HUES6 (cell line): ENCODE measurements around the gene TMEM169.

ENCODE experiments used
- H3K27ac ChIP-seq: 2 replicates; pipeline ENCODE4 v1.7.0; 2013; ENCODE audit warnings: low read depth, mild to moderate bottlenecking, low read length, inconsistent platforms
- H3K27me3 ChIP-seq: 2 replicates; pipeline ENCODE4 v1.6.1; 2013; ENCODE audit warnings: low read length; ENCODE audit not compliant: control insufficient read depth, insufficient read depth
- H3K36me3 ChIP-seq: 2 replicates; pipeline ENCODE4 v1.6.1; 2013; ENCODE audit warnings: low read length; ENCODE audit not compliant: control insufficient read depth, insufficient read depth
- H3K4me1 ChIP-seq: 2 replicates; pipeline ENCODE4 v1.6.1; 2013; ENCODE audit warnings: low read length; ENCODE audit not compliant: control insufficient read depth, insufficient read depth
- H3K4me3 ChIP-seq: 2 replicates; pipeline ENCODE4 v1.5.1; 2013; ENCODE audit warnings: low read depth, low read length
- H3K9ac ChIP-seq: one replicate; pipeline ENCODE4 v1.6.1; 2013; ENCODE audit warnings: mild to moderate bottlenecking, low read length
- H3K9me3 ChIP-seq: 2 replicates; pipeline ENCODE4 v1.6.1; 2013; ENCODE audit warnings: low read depth, low read length; ENCODE audit not compliant: control insufficient read depth, insufficient read depth

The TMEM169 gene

DNA sequence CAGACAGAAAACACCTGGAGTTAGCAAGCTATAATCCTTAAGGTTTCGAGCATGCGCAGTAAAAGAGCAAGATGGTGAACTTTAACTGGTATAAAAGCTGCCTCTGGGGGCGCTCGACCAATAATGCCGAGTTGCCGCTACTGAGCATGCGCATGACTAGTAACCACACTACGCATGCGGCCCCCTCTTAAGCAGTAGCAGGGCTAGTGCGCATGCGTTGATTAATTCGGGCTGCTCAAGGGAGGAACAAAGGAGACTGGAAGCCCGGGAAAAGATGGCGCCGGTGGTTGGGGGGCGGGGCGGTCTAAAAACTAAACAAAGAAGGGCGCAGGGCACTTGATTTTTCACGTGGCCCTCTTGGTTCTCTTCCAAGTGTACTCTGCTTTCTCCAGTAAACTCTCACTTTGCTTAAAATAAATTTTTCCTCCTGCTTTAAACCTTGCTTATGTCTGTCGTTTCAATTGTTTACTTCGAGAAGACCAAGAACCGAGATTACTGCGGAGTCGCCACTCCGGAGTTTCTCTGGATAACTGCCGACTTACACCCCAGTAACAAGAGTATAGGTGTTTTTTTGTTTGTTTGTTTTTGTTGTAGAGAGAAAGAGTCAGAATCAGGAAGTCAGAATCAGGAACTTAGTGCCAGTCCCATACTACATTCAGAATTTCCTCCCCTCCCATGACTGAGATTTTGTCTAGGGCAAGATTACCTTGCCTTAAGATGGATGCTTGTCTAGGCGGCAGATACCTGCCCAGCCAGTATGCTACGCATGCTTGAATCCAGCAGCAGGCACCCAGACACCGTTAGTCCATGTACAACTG, 33.2 kb downstream of the TMEM169 start:
- H3K27me3 ChIP-seq: no peaks in the 10 kb centered on the region
- peak overlapping the region; percentile 98 for H3K9ac ChIP-seq
- peak overlapping the region; percentile 63 for H3K4me3 ChIP-seq
- H3K4me1 ChIP-seq: peaks cover 21% of the 10 kb centered on the region
- H3K27ac ChIP-seq: peak overlapping the region; percentile 100
- H3K9me3 ChIP-seq: no peaks in the 10 kb centered on the region
- H3K36me3 ChIP-seq: peaks cover 93% of the 10 kb centered on the region

DNA sequence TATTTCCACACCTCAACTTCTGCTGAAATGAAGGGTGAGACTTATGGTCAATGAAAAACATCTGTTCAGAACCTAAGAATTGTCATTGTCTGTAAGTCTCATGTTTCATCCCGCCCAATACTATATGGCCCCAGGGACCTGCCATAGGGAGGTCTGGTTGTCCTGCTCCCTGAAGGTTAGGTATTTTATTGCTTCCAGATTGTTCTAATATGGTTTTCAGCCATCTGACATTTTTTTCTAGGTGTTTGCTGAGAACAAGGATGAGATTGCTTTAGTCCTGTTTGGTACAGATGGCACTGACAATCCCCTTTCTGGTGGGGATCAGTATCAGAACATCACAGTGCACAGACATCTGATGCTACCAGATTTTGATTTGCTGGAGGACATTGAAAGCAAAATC, 34.7 kb downstream of the TMEM169 start:
- peaks cover 96% of the 10 kb centered on the region for H3K36me3 ChIP-seq
- no peak overlapping the region for H3K27ac ChIP-seq
- no peak overlapping the region for H3K4me3 ChIP-seq

DNA sequence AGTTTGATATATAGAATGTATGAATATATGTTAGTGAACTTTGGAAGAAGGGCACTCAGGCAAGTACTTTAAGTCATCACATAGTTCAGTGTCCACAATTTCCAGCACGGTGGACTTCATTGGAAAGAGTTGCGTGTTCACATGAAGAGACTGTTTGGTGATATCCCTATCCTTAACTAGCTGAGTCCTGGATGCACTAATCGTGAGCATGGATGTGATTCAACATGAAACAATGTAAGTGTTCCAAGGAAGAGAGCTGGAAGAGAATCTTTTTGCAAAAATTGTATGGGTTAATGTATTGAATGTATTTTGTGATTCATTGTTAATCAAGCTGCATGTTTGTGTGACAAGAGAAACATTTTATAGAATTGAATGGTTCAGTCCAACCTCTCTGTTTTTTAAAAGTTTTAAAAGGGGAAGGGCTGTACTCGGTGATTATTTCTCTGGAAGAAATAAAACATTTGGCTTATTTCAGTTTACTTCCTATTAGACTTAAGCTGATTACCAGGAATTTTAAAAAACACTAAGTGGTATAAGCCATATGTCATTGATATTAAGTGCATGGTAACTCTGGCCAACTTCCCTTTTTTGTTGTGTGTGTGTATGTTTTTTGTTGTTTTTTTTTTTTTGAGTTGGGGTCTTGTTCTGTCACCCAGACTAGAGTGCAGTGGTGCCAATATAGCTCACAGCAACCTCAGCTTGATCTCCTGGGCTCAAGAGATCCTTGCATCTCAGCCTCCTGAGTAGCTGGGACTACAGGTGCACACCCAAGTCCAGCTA, 36.0 kb downstream of the TMEM169 start:
- H3K4me1 ChIP-seq: peaks cover 17% of the 10 kb centered on the region
- no peak overlapping the region for H3K27ac ChIP-seq

More for the DNA sequence above, 34.7 kb downstream of the TMEM169 start:
- Histone ChIP-seq H3K27me3 (no peaks in the 10 kb centered on the region), H3K9me3 (no peaks in the 10 kb centered on the region), H3K9ac (no peak overlapping the region), H3K4me1 (peaks cover 17% of the 10 kb centered on the region)

DNA sequence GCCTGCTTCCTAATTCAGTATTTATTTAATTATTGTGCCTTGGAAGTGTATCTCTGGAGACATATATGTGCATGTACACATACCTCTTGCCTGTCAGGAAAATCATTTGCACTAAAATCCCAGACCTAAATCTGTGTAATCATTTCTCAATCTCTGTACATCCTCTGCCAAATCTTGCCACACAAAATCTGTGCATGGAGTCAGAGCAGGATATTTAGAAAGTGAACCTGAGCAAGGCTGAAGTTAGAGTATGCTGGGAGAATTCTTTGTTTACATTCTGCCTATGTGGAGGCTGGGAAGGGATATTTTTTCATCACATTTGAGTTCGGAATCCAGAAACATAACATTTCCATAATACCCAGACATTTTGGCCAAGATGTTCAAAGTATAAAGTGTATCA, 36.8 kb downstream of the TMEM169 start:
- Histone ChIP-seq H3K27me3 (no peaks in the 10 kb centered on the region), H3K36me3 (peaks cover 96% of the 10 kb centered on the region), H3K9me3 (no peaks in the 10 kb centered on the region), H3K27ac (no peak overlapping the region), H3K9ac (no peak overlapping the region), H3K4me1 (peaks cover 17% of the 10 kb centered on the region), H3K4me3 (no peak overlapping the region)

More for the DNA sequence above, 36.0 kb downstream of the TMEM169 start:
- Histone ChIP-seq H3K9me3 (no peaks in the 10 kb centered on the region), H3K27me3 (no peaks in the 10 kb centered on the region), H3K4me3 (no peak overlapping the region), H3K9ac (no peak overlapping the region), H3K36me3 (peaks cover 96% of the 10 kb centered on the region)

DNA sequence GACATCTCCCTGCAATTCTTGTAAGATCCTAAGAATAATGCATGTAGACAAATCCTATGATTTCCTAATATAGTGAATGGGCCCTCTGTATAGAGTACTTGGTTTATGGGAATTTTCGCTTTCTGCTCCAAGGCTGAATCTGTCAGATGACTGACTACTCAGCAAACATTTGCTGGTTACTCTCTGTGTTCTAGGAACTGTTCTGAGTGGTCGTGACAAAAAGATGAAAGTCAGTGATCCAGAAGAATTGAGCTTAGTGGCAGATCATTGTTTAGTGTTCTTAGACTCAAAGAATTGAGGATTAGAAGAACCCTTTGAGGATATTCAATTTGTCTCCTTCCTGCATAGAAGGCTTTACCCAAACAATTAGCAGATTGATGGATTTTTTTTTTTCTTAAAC, 37.4 kb downstream of the TMEM169 start:
- Histone ChIP-seq H3K36me3 (peaks cover 96% of the 10 kb centered on the region), H3K27ac (no peak overlapping the region), H3K9me3 (no peaks in the 10 kb centered on the region), H3K9ac (no peak overlapping the region), H3K4me3 (no peak overlapping the region), H3K4me1 (peaks cover 17% of the 10 kb centered on the region), H3K27me3 (no peaks in the 10 kb centered on the region)

DNA sequence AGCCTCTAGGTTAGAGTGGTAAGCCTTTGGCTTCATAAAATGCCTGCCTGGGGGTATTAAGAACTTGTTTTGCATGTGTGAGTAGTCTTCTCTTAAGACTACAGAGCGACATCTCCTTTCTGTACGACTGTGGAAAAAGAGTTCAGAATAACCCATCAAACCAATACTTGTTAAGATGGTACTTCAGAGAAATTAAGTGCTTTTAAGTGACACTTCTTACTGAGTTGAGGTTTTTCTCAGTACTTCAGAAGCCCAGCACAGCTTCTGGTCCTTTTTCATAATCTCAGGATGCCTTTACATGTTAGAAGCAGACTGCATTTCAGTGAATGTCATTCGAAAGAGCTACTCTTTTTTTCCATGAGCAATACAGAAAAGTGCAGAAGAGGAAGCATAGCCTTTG, 38.3 kb downstream of the TMEM169 start:
- no peak overlapping the region for H3K27ac ChIP-seq
- no peak overlapping the region for H3K4me3 ChIP-seq
- H3K4me1 ChIP-seq: peaks cover 12% of the 10 kb centered on the region
- H3K36me3 ChIP-seq: peaks cover 100% of the 10 kb centered on the region
- no peaks in the 10 kb centered on the region for H3K9me3 ChIP-seq
- H3K27me3 ChIP-seq: no peaks in the 10 kb centered on the region
- H3K9ac ChIP-seq: no peak overlapping the region

DNA sequence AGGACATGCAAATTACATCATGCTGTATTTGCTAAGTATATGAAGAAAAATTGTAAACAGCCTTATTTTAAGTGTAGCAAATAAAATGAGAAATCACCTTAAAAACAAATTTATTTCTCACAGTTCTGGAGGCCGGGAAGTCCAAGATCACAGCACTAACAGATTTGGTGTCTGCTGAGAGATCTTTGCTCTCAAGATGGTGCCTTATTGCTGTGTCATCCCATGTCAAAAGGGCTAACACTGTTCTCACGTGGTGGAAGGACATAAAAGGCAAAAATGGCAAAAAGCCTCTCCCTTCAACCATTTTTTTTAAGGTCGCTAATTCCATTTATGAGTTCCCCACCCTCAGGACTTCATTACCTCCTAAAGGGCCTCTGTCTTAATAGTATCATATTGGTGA, 39.5 kb downstream of the TMEM169 start:
- Histone ChIP-seq H3K36me3 (peaks cover 100% of the 10 kb centered on the region), H3K9ac (no peak overlapping the region), H3K27me3 (no peaks in the 10 kb centered on the region), H3K4me3 (no peak overlapping the region), H3K9me3 (no peaks in the 10 kb centered on the region), H3K4me1 (no peaks in the 10 kb centered on the region), H3K27ac (0 out of 2 replicates have a peak overlapping the region, but pooled peaks have one; percentile 9)

DNA sequence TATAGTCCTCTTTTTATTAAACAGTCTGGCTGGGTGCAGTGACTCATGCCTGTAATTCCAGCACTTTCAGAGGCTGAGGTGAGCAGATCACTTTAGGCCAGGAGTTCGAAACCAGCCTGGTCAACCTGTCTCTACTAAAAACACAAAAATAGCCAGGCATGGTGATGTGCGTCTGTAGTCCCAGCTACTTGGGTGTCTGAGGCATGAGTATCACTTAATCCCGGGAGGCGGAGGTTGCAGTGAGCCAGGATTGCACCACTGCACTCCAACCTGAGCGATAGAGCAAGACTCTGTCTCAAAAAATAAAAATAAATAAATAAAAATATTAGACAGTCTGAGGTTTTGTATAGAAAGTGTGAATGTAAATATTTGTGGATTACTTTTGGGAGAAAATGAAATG, 45.2 kb downstream of the TMEM169 start:
- Histone ChIP-seq H3K27me3 (no peaks in the 10 kb centered on the region), H3K27ac (no peak overlapping the region), H3K4me3 (no peak overlapping the region), H3K36me3 (peaks cover 98% of the 10 kb centered on the region), H3K9me3 (no peaks in the 10 kb centered on the region), H3K4me1 (no peaks in the 10 kb centered on the region), H3K9ac (no peak overlapping the region)

DNA sequence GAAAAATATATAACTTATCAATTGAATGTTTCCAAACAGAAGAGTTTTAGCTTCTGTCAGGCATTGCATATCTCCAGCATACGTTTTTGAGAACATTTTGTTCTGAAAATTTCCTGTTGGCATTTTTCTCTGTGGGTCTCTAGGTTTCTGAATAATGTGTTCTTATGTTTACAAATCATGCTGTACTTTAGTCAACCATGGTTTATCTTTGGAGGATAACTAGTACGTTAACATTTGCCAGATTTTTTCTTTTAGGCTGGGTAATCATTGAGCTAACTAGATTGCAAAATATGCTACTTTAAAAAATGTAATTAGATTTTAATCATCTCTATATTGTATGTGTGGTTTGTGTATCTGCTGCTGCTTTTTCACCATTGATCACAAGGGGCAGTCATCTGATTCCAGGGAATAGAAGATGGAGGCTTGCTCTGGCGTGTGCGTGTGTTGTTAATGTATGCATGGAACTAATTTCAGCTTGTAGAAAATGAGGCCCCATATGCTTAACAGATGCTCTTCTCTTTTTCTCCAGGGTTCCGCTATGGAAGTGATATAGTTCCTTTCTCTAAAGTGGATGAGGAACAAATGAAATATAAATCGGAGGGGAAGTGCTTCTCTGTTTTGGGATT, 48.7 kb downstream of the TMEM169 start:
- Histone ChIP-seq H3K4me1 (no peaks in the 10 kb centered on the region), H3K27me3 (no peaks in the 10 kb centered on the region), H3K4me3 (no peak overlapping the region), H3K9me3 (no peaks in the 10 kb centered on the region), H3K36me3 (peaks cover 98% of the 10 kb centered on the region), H3K9ac (no peak overlapping the region), H3K27ac (no peak overlapping the region)

DNA sequence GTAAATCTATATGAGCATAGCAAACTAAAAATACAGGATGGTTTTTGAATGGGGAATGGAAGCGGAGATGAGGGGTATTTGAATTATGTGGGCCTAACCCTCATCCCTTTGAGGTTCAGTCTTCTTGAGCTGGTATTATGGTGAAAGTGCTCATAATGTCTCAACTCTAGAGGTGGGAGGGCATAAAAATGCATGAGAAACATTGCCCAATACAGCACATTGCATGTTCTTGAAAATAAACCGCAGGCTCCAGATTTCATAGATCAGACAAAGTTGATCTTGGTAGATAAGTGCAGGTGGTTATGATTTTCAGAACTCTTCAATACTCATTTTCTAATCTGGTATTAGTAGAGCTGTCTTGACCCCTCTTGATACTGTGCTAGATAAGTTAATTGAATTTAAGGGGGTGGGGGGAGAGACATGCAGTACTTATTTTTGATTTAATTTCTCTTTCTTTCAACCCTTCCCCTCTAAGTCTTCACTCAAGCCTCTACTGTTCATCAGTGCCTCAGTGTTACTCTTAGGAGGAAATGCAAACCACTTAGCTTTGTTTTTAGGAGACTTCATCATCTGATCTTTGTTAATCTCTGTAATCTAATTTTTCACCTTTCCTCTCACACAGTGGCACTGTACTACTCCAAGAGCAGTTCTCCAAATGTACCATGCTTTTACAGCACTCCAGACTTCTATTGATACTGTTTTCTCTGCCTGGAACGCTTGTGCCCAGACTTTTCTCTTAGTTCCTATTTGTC, 49.6 kb downstream of the TMEM169 start:
- H3K9me3 ChIP-seq: no peaks in the 10 kb centered on the region
- H3K4me1 ChIP-seq: no peaks in the 10 kb centered on the region
- H3K4me3 ChIP-seq: no peak overlapping the region
- no peak overlapping the region for H3K27ac ChIP-seq
- H3K36me3 ChIP-seq: peaks cover 98% of the 10 kb centered on the region
- H3K27me3 ChIP-seq: no peaks in the 10 kb centered on the region
- H3K9ac ChIP-seq: no peak overlapping the region
